ENCODE data around the gene FAM13A.

GRCh38 chr4:88892646-88893045 lies 164.3 kb downstream of the FAM13A start:
- TF ChIP-seq CTCF (IDR thresholded peaks at IDR 0.05; ENCODE audit: low read depth, low read length, poor library complexity, severe bottlenecking) = no peak
- no peak for TF ChIP-seq EZH2phosphoT487 (IDR thresholded peaks at IDR 0.05; ENCODE audit: borderline replicate concordance, low read length)

Measured in DOHH2 (cell line).